GM12874 (cell line): ENCODE measurements around the gene WWOX.

Source experiments
- CTCF ChIP-seq: IDR thresholded peaks from 2 replicates; pipeline ENCODE4 v1.5.1; 2011; ENCODE audit warnings: low read depth, mild to moderate bottlenecking, control low read depth, low read length, moderate library complexity; ENCODE audit not compliant: insufficient read depth

WWOX gene

GRCh38 chr16:78882751-78883150 is 783.3 kb downstream of the WWOX start:
- TF ChIP-seq CTCF: no peak

- TF ChIP-seq CTCF: no peak
Measured at GRCh38 chr16:78884204-78884603, 784.8 kb downstream of the WWOX start.

- no peak for TF ChIP-seq CTCF
Measured at GRCh38 chr16:78889346-78889745, 789.9 kb downstream of the WWOX start.

GRCh38 chr16:78890373-78890895 is 791.0 kb downstream of the WWOX start:
- TF ChIP-seq CTCF: no peak

- no peak for TF ChIP-seq CTCF
Measured at GRCh38 chr16:78892951-78893733, 793.7 kb downstream of the WWOX start.

- no peak for TF ChIP-seq CTCF
Measured at GRCh38 chr16:78894886-78895285, 795.4 kb downstream of the WWOX start.

- no peak for TF ChIP-seq CTCF
Measured at GRCh38 chr16:78895681-78896080, 796.2 kb downstream of the WWOX start.
